HG03108 (cell line): ENCODE results near the gene PRXL2A.

Experiments used
- ATAC-seq: cut with Tn5 transposase; IDR thresholded peaks from one replicate; pipeline ENCODE4 v1.9.1; 2021; ENCODE audit warnings: moderate library complexity; ENCODE audit not compliant: unreplicated experiment

PRXL2A gene

GRCh38 chr10:80460399-80461207 is 52.3 kb downstream of the PRXL2A start:
- no peak for ATAC-seq

DNA sequence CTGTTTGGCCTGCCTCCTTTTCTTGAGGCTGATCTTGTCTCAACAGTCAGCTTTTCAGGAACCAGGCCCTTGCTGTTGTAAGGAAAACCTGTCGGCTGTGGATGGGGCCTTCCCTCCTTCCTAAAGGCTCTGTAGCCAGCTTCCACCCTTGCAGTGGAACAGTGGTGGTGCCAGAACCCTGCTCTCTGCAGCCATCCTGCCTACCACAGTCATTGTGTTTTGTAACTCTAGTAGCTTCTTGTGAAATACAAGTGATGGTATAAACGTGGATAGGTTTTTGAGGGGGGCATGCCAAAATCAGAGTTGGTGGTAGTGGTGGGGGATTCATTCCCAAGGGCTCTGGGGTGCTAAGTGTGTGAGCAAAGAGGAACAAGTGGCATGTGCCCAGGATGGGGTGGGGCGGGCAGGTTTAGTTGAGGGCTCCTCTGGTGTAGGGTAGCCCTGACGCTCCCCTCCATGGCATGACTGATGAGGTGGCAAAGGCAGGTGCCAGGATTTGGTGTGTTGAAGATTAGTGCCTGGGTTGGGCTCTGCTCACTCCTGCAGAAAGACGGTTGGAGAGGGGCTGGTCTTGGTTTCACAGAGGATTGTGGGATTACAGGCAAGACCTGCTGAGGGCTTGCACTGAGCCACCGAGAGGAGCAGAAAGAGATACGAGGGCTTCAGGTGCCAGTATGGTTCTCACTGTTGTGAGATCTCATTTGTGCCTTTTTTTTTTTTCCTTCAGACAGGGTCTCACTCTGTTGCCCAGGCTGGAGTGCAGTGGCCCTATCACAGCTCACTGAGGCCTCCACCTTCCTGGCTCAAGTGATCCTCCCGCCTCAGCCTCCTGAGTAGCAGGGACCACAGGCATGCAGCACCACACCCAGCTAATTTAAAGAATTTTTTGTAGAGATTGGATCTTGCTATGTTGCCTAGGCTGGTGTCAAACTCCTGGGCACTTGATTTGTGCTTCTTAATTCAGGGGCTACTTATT is 53.1 kb downstream of the PRXL2A start:
- no peak for ATAC-seq

DNA sequence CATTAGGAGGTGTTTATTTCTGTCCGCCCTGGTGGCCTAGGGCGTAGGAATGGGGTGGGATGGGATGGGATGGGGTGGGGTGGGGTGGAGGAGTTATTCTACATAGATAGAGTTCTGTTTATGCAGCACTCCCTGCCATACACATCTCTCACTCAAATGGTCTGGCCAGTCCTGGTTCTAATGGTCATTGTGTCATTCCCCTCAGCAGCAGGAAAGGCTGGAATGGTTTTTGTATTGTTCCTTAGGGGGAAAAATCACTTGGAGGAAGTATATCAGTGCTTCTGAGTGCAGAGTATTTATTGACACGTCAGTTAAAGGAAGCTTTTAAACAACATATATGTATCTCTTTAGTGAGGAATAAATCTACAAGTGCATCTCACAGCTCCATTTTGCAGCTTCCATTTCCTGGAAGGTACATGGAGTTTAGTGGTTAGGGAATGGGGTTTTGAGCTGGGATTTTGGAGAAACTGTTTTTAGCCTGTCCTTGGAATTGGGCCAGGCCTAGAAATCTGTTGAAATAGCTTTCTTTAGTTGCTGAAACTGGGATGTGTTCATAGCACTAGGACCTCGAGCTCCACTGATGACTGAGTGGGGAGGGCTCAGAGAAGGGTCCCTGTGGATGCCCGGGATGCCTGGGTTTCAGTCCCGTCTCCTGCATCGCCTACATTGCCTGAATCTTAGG is 54.1 kb downstream of the PRXL2A start:
- ATAC-seq, result no peak

- ATAC-seq, result peak; percentile 23
Observed at GRCh38 chr10:80462981-80463741, 54.8 kb downstream of the PRXL2A start.

DNA sequence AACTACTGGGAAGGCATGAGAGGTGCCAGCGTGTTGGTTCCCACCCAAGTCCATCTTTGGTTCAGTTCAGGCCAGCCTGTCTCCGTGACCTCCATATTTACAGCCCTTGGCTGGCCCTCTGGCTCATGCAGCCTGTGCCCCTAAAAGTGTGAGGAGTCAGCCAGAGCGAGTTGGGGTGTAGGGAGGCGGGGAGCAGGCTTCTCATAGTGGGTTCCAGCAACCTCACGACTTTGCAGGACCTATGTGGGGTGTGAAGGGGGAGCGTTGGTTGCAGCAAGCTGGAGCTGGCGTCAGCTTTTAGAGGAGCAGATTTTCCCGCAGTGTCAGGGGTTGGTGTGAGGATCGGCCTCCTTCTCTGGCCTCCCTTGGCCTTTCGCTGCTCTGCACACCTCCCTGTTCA is 55.5 kb downstream of the PRXL2A start:
- no peak for ATAC-seq

DNA sequence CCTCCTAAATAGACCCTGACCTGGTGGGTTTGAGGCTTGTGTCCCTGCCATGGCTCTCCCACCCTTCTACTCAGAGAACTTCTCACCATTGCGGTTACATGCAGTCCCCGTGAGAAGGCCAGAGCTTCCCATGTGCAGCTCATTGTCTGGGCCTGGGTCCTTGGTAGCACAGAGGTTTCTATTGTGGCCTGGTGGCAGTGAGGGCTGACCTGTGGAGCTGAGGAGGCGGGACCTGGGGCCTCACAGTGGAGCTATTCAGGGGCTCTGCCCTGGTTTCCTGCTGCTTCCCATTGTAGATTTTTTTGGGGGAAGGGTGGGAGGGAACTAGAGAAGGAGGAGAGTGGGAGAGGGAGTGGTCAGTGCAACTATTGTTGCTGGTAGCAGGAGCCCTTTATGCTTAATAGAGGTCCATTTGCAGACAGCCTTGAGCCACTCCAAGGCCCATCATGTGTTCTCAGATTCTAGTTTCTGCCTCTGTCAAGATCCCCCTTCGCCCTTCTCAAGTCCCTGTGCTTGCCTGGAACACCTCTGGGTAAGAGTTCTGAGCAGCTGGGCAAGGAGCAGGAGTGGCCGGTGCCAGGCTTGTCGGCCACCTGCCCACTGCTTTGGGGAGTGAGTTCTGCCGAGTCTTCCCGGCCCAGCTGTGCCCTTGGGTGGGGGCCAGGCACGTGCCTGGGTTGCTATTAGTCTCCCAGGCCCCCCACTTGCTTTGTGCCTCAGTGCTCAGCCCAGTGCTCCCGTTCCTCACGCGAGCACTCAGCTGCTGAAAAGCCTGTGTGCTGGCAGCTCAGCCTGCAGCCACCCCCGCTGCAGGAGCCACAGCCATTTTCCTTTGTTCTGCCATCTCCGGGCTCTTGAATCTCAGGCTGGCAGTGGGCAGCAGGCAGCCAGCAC is 56.5 kb downstream of the PRXL2A start:
- no peak for ATAC-seq

GRCh38 chr10:80465451-80465835 is 57.1 kb downstream of the PRXL2A start:
- ATAC-seq, result no peak

DNA sequence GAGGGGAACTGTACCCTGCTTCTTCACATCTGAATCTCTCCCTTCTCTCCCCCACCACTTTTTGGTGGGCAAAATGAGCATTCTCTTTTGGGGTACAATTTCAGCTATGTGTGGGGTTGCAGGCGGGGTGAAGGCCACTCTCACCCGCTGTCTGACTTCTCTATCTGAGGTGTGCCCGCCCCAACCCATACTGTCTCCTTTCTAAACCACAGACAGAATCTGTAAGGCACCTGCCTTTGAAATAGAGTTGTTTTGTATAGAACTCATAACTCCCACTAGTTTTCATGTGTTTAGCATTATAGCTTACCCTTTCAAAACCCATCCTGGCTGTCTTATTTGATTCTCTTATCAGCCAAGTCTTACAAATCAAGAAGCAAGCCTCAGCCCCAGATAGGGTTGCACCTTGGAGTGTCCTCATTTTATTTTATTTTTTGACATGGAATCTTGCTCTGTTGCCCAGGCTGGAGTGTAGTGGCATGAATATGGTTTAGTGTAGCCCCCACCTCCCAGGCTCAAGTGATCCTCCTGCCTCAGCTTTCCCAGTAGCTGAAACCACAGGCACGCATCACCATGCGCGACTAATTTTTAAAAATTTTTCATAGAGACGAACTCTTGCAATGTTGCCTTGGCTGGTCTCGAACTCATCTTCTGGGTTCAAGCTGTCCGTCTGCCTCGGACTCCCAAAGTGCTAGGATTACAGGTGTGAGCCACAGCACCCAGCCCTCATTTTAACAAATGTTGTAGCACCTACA is 57.7 kb downstream of the PRXL2A start:
- ATAC-seq, result peak; percentile 52

DNA sequence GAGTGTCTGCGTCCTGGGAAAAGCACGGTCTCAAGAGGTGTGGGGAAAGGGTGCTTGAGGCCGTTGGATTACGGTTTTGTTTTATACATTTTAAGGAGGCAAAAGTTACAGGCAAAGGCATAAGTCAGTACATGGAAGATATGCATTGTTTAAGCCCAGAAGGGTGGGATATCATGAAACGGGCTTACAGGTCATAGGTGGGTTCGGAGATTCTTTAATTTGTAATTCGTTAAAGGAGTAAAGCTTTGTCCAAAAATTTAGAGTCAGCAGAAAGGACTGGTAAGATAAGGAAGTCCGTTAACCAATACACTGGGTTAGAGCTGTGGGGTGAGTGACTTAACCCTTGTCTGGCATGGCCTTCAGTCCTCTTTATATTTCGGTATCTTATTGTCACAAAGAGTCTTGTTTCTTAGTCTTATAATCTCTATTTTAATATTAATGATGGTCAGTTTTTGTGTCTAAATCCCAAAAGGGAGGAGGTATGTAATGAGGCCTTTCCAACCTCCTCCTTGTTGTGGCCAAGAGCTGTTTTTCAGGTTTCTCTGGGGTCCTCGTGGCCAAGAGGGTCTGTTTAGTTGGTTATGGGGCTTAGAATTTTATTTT is 58.5 kb downstream of the PRXL2A start:
- no peak for ATAC-seq

GRCh38 chr10:80468002-80468401 is 59.7 kb downstream of the PRXL2A start:
- ATAC-seq, result no peak

DNA sequence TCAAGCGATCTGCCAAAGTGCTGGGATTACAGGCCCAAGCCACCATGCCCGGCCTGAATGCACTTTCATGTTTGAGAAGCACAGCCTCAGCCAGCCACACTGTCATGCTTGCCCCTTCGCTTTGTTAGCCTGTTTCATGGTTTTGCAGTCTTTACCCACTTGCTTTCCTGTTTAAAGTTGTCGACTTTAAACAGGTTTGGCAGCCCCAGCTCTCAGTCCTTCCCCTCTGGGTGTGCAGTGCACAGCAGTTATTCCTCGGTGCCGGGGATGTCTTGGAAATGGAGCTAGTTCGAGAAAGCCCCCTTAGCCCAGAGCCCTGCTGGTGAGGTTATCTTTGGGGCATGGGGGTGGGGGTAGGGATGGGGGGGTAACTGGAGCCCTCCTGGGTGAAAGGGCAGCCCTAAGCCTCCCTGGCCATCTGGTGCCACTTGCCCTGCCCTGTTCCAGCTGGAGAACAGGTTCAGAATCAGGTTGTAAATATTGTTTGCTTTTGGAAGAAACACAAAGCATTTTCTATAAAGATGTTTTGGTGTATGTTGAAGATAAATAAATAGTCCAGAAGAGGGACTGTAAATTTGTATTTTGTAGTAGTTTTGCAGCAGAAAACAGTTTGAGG is 60.6 kb downstream of the PRXL2A start:
- ATAC-seq, result no peak

GRCh38 chr10:80470266-80470665 is 61.9 kb downstream of the PRXL2A start:
- ATAC-seq, result no peak

GRCh38 chr10:80471001-80471400 is 62.6 kb downstream of the PRXL2A start:
- no peak for ATAC-seq

GRCh38 chr10:80471715-80472233 is 63.4 kb downstream of the PRXL2A start:
- peak; percentile 51 for ATAC-seq

GRCh38 chr10:80472234-80473095 is 64.1 kb downstream of the PRXL2A start:
- peak; percentile 91 for ATAC-seq

DNA sequence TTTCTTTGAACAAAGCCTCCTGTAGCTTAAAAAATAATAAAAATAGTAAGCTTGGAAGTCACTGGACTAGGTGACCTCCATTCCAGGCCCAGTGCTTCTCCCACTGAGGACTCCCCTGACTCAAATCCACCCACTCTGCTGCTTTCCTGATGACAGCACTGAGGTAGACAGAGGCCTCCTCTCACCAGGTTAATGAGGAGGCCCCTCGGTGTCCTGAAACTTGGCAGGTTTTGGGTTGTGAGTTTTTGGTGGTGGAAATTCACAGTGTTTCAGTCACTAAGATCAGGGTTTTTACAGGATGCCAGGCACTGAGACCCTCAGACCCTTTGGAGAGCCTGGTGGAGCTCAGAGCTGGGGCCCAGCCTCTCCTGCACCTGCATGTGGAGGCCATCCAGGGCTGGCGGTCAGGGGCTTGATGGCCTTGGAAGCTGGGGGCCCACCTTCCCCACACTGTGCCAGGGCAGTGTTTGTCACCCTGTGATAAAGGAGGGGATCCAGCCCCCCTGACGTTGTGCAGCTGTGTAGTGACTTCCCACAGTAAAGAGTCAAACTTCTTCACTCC is 64.8 kb downstream of the PRXL2A start:
- ATAC-seq, result no peak
